Mucosa of descending colon (tissue), 3 donors: Measurements from ENCODE around the gene METRN. TPM values are rescaled to one million over a fixed set of nuclear protein-coding genes. Genes with fewer than 3 reads are reported as not detected.

Experiments
- ATAC-seq: fragments of 200-7000 bp; cut with Tn5 transposase; one replicate; pipeline ENCODE4 v1.9.1; 2020; ENCODE audit warnings: mild to moderate bottlenecking, moderate library complexity
- DNase-seq, 3 donors: peaks; one replicate each; pipeline ENCODE4 v3.0.0-alpha.2; 2020
- H3K36me3 ChIP-seq: fragments of 200-600 bp; one replicate; pipeline ENCODE4 v1.8.0; 2021; ENCODE audit warnings: low read depth, mild to moderate bottlenecking
- H3K4me1 ChIP-seq: fragments of 200-600 bp; one replicate; pipeline ENCODE4 v1.8.0; 2021; ENCODE audit warnings: low read depth, mild to moderate bottlenecking
- H3K4me3 ChIP-seq: fragments of 200-600 bp; one replicate; pipeline ENCODE4 v1.8.0; 2021; ENCODE audit warnings: mild to moderate bottlenecking
- H3K9me3 ChIP-seq: fragments of 200-600 bp; one replicate; pipeline ENCODE4 v1.8.0; 2021; ENCODE audit warnings: mild to moderate bottlenecking
- intact Hi-C, 2 donors: fragments of 100-400 bp; cut with DNase I in 1 of 2; cut with micrococcal nuclease in 1 of 2; formaldehyde crosslinking; loops; one replicate each; pipeline versions ENCODE4 v1.11.0 to v1.11.1; 2022; cut with DNase I, micrococcal nuclease
- total RNA-seq, 3 donors: library from RNA; stranded (reverse); fragmentation: NEBNext Ultra II Directional in 2 of 3; extraction: Animal tissue kit (Norgen Biotek cat#: 25700) in 2 of 3; gene quantifications; one replicate each; pipeline versions ENCODE4 v1.2.1 to v1.2.4, GENCODE V29; 2021 to 2023
- TF ChIP-seq, protein P1 (sequence below): fragments of 200-600 bp; IDR thresholded peaks from one replicate; pipeline ENCODE4 v1.8.0; 2022; ENCODE audit warnings: antibody characterized with exemption, mild to moderate bottlenecking
- donor health status: DM: no; HTN: no; CAD: no; lungs with moderate emphysema.
- donor health status: DM: no; HTN: no; CAD: no.
- donor health status: DM: no; HTN: yes; CAD: no.

The METRN gene
- total RNA-seq, 3 donors from 2014 or later: 15.8 to 34.5 (median 22.0) TPM

DNA sequence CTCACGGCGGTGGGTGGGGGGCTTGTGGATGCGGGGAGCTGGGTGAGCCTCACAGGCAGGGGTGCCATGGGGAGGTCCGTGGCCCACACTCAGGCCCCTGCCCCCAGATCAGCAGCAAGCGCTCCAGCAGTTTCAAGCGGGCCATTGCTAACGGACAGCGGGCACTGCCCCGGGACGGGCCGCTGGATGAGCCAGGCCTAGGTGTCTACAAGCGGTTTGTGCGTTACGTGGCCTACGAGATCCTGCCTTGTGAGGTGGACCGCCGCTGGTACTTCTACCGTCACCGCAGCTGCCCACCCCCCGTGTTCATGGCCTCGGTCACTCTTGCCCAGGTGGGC is 38.4 kb upstream of the METRN start:
- no peaks in the 10 kb centered on the region for H3K9me3 ChIP-seq
- TF ChIP-seq, protein P1, sequence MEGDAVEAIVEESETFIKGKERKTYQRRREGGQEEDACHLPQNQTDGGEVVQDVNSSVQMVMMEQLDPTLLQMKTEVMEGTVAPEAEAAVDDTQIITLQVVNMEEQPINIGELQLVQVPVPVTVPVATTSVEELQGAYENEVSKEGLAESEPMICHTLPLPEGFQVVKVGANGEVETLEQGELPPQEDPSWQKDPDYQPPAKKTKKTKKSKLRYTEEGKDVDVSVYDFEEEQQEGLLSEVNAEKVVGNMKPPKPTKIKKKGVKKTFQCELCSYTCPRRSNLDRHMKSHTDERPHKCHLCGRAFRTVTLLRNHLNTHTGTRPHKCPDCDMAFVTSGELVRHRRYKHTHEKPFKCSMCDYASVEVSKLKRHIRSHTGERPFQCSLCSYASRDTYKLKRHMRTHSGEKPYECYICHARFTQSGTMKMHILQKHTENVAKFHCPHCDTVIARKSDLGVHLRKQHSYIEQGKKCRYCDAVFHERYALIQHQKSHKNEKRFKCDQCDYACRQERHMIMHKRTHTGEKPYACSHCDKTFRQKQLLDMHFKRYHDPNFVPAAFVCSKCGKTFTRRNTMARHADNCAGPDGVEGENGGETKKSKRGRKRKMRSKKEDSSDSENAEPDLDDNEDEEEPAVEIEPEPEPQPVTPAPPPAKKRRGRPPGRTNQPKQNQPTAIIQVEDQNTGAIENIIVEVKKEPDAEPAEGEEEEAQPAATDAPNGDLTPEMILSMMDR: no peak
- H3K4me1 ChIP-seq: peaks cover 44% of the 10 kb centered on the region
- intact Hi-C loops: no loop called here
- no peak for ATAC-seq
- peaks cover 6% of the 10 kb centered on the region for H3K36me3 ChIP-seq
- DNase-seq: no peak
- H3K4me3 ChIP-seq: no peak overlapping the region

DNA sequence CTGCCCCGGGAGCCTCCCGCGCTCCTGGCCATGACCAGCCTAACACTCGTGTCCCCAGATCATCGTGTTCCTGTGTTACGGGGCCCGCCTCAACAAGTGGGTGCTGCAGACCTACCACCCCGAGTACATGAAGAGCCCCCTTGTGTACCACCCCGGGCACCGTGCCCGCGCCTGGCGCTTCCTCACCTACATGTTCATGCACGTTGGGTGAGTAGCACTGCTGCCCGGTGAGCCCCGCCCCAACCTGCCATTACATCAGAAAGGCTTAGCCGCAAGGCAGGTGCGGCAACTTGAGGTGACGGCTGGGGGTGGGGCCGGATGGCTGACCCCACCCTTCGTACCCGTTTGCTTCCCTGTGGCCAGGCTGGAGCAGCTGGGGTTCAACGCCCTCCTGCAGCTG is 38.0 kb upstream of the METRN start:
- DNase-seq (peak; percentile 92 to 95 (median 94)), ATAC-seq (peak; percentile 68)
- no peak overlapping the region for H3K4me3 ChIP-seq

DNA sequence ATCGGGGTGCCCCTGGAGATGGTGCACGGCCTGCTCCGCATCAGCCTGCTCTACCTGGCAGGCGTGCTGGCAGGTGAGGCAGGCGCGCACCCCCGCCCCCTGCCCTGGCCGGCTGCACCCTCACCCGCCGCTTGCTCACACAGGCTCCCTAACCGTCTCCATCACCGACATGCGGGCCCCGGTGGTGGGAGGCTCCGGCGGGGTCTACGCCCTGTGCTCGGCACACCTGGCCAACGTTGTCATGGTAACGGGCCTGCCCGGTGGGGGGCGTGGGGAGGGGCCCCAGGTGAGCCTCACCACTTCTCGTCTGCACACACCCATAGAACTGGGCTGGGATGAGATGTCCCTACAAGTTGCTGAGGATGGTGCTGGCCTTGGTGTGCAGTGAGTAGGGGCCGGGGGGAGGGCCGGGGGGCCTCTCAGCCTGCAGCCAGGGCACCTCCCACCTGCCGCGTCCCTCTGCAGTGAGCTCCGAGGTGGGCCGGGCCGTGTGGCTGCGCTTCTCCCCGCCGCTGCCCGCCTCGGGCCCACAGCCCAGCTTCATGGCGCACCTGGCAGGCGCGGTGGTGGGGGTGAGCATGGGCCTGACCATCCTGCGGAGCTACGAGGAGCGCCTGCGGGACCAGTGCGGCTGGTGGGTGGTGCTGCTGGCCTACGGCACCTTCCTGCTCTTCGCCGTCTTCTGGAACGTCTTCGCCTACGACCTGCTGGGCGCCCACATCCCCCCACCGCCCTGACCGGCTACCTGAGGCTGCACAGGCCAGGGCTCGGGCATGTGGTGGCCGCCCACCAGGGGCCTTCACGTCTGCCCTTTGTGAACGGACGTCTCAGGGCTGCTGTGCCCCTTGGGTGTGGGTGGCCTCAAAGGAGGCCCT is 37.4 kb upstream of the METRN start:
- Histone ChIP-seq H3K4me3 (no peak overlapping the region), H3K9me3 (no peaks in the 10 kb centered on the region), H3K4me1 (peaks cover 54% of the 10 kb centered on the region), H3K36me3 (peaks cover 9% of the 10 kb centered on the region)
- TF ChIP-seq, protein P1: no peak
- intact Hi-C loops: no loop called here
- ATAC-seq (no peak), DNase-seq (peak in 1 of 3 donors; percentile 33)

More for the DNA sequence above, 38.0 kb upstream of the METRN start:
- peaks cover 47% of the 10 kb centered on the region for H3K4me1 ChIP-seq
- H3K36me3 ChIP-seq: peaks cover 4% of the 10 kb centered on the region
- H3K9me3 ChIP-seq: no peaks in the 10 kb centered on the region
- TF ChIP-seq, protein P1: no peak
- intact Hi-C loops: no loop called here

DNA sequence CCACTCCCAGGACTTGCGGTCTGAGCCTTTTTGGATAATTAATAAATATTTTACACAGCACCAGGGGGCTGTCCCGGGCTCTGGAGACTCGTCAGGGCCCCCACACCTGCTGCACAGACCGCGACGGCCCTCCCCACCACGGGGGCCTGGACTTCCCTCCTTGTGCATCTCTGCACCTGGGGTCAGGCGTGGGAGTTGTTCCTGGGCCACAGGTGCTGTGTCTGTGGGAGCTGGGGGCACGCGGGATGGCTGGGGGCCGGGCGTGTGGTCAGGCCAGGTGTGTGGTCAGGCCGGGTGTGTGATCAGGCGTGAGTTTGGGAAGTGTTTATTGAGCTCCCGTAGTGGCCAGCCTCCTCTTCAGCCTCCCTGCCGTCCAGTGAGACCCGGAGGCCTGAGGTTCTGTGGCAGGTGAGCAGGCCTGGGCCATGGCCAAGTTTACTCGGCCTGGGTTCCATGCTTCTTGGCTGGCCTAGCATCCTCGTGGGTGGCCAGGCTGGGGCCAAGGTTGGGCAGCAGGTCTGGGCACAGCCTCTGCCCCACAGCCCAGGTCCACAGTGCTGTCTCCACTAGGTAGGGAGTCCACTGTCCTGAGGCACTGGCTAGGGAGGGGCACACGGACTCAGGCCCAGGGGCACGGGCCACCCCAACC is 36.6 kb upstream of the METRN start:
- H3K36me3 ChIP-seq: peaks cover 5% of the 10 kb centered on the region
- H3K4me1 ChIP-seq: peaks cover 60% of the 10 kb centered on the region
- H3K4me3 ChIP-seq: no peak overlapping the region
- H3K9me3 ChIP-seq: no peaks in the 10 kb centered on the region
- no peak for ATAC-seq
- TF ChIP-seq, protein P1: no peak
- intact Hi-C loops: no loop called here
- DNase-seq: peak in 1 of 3 donors; percentile 40

DNA sequence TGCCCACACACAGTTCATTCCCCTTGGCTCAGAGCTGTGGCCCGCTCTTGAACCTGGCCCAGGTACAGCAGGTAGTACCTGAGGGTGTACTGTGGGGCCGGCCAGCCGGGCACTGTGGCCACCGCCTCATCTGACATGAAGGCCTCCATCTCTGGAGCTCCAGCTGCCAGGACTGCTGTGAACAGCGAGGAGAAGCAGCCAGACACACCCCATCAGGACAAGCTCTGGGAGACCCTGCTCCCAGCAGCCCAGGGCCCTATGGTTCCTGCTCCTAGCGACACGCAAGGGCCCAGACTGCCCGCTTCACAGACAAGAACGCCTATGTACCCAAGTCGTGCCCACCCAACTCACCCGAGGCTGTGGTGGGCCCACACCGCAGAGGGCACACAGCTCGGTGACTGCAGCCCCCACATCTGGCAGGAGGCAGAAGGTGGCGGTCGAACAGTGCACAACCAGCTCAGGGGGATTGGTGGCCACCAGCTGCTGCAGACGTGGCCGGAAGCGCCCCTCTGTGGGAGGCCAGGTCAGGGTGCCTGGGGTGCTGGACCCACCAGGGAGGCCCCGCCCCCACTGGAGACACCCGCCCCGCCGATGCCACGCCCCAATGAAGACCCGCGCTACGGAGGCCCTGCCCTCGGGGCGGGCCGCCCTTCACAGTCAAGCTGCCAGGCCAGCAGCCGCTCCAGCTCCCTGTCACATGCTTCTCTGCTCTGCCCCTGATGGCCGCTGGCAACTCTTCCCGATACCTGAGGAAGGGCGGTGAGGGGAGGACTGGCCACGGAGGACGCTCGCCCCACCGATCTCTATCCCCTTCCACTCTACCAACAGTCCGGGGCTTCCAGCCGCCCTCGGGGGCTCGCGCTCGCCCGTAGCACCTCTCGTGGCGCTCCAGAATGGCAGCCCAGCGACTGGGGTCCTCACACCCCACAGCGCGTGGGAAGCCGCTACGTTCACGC is 35.8 kb upstream of the METRN start:
- H3K36me3 ChIP-seq: peaks cover 5% of the 10 kb centered on the region
- TF ChIP-seq, protein P1: no peak
- H3K9me3 ChIP-seq: no peaks in the 10 kb centered on the region
- DNase-seq (peak; percentile 70 to 89 (median 82)), ATAC-seq (peak; percentile 20)
- no peak overlapping the region for H3K4me3 ChIP-seq
- intact Hi-C loops: no loop called here
- H3K4me1 ChIP-seq: peaks cover 64% of the 10 kb centered on the region
